HG02642 (cell line): ENCODE data around the gene FANCG.

Experiments used
- ATAC-seq: cut with Tn5 transposase; IDR thresholded peaks from one replicate; pipeline ENCODE4 v1.9.1; 2021; ENCODE audit warnings: mild to moderate bottlenecking; ENCODE audit not compliant: unreplicated experiment, poor library complexity

The FANCG gene

DNA sequence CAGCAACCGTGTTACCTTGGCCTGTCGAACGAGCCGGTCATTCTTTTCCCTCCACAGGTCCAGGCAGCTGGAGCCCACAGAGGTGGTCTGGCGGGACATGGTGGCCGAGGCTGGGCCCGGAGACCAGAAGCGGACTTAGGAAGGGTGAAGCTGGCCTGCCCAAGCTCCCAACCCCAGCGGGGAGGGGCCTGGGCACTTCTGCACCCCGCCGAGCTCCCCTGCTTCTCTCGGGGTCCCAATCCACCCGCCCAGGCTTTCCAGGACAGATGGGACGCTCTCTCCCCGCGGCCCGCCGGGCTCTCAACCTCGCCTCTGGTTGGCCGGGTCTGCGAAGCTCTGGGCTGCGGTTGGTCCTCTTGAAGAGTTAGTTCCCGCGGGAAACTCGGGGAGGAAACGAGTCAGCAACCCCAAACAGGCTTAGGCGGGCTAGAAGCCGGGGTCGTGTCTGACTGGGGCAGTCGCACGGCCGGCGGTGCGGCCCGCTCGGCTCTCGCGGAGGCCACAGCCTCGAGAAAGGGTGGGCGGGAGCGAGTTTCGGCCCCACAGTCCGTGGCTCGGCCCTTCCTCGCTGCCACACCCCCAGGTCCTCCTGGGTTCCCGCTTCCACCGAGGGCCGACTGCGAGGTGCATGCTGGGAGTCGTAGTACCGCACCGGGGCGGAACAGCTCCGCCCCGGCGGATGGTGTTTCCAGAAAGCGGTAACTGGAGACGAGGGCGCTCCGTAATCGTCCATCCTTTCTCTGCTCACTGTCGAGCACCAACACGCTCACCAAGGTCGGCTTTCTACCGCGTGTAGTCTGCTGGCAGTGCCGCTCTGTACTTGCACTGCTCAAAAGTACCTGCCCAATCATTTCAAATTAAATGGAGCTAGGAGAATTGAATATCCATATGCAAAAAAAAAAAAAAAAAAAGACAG is at the start of gene FANCG:
FANCG (minus strand) TSS at position 517 of the 916 bp plus-strand sequence; CDS start at position 99, 418 bp downstream.
- ATAC-seq = peak; percentile 91

DNA sequence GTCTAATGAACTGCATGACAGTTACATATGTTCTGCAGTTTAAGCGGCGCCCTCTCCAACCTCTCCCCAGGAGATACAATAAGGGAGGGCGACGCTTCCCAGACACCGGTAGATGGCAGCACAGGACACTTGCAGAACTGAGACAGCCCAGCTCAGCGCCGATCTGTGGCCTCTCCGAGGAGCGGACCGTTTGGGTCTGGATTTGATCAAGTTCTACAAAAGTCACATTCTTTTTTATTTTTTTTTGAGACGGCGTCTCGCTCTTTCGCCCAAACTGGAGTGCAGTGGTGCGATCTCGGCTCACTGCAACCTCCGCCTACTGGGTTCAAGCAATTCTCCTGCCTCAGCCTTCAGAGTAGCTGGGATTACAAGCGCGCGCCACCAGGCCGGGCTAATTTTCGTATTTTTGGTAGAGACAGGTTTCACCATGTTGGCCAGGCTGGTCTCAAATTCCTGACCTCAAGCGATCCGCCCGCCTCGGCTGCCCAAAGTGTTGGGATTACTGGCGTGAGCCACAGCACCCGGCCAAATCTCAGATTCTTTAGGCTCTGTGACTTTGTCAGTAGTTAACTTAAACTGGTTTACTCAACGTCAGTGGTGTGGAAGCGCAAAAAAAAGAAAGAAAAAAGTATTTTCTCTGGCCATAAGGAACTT is 37.3 kb upstream of the FANCG start:
- peak; percentile 51 for ATAC-seq

DNA sequence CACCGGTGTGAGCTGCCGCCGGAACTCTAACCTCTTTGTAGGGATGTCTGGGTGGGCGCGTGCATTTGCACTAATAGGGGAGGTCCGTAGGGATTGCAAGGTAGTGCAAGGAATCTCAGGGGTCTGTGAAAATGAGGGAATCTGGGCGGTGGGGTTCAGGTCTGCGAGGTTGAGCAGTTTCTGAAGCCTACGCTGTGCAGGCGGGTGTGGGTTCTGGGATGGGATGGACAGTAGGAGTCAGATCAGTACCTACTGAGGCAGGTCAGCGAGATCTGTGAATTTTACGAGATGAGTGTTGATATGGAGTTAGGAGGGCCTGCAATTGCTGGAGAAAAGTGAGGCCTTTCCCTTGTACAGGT is 36.8 kb upstream of the FANCG start:
- peak; percentile 1 for ATAC-seq

DNA sequence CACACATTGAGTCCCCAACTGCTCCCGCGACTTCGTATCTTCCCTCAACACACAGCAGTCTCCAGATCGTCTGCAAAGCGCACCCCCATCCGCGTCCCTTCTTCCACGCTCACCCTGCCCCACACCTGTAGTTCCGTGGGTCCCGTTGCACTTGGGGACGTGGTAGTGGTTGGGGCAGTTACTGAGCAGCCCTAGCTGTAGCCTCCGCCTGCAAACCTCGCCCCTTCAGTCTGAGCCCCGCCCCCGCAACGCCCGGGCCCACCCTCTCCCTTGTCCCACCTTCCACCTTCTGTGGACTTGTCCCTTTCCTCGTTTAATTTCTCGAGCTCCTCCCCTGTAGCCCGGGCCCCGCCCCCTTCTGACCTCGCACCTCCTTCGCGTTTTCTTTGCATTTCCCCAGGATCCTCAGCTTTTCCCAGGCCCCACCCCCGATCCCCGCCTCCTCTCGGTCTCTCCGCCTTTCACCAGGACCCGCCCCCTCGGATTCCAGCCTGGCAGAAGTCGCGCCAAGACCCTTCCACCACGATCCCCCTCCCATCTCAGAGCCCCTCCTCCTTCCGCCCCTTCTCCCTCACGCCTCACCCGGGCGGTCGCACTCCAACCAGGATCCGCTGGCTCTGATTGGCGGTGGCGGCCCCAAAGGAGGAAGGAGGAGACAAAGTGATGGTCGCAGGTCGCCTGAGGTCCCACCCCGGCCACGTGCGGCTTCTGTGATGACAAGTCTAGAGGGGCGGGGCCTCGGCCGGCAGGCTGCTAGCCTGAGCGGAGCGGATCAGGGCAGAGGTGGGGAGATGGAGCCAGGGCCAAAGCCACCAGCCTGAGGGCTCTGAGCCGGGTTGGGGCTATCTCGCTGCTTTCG is 36.2 kb upstream of the FANCG start, which contains the start of gene ATOSB:
ATOSB (minus strand) TSS at position 183 of the 859 bp plus-strand sequence. CDS start 7,588 bp downstream, outside the sequence.
- ATAC-seq = peak; percentile 70

DNA sequence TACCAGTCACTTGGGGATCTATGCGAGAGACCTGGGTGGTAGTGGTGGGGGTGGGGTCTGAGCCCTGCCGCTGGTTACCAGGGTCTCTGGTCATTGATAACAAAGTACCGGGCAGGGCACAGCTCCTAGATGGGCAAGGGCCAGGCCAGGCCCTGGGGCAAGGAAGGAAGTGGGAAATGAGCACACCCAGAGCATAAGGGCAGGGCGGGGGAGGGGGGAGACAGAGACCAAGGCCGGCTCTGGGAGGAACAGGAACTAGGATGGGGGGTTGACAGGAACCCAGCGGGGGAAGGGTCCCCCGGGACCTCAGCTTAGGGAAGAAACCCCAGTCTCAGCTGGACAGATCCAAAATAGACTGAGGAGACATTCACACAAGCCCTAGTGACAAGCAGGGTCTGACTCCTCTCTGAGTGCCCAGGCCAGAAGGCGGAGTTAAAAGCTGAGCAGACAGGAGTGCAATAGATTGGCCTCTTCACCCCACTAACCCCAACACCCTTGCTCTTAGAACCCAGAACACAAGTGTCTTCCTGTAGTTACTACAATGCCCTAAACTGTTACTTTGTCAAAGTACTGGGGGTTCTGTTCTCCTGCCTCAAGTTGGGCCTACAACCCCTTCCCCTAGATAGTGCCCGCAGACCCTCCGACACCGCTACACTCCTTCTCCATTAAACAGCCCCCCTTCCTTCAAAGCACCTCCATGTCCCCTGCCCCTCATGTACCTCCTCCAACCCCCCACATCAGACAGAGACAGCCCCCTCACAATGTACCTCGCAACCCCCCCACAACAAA is 35.3 kb upstream of the FANCG start:
- ATAC-seq = no peak

DNA sequence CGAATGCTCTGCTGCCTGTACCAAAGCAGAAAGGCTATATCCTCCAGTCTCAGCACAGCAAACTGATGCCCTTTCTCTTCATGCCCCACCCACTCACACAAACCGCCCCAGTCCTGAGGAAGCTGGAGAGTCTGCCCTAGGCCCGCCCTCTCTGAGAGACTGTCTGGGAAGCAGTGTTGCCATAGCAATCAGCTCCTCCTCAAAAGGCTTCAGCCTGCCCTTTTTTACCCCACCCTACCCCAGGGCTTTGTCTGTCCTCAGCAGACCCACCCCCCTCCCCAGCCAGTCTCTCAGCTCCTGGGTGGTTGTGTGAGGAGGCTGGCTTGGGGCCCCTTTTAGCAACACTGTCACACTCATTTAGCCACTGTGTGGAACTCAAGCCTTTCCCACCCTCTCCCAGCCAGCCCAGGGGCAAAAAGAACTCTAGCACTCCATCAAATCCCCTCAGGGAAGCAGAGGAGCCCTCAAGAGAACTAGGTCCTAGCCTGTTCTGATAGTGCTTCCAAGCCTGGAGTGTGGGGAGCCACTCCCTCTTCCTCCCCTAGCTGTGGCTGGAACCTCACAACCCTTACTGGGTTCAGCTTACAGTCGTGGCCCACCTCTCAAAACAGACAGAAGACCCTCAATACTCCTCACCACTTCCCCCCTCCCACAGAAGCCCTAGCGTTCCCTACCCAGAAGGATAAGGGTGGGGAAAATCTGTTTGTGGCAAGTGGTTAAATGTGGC is 34.5 kb upstream of the FANCG start:
- ATAC-seq = no peak

DNA sequence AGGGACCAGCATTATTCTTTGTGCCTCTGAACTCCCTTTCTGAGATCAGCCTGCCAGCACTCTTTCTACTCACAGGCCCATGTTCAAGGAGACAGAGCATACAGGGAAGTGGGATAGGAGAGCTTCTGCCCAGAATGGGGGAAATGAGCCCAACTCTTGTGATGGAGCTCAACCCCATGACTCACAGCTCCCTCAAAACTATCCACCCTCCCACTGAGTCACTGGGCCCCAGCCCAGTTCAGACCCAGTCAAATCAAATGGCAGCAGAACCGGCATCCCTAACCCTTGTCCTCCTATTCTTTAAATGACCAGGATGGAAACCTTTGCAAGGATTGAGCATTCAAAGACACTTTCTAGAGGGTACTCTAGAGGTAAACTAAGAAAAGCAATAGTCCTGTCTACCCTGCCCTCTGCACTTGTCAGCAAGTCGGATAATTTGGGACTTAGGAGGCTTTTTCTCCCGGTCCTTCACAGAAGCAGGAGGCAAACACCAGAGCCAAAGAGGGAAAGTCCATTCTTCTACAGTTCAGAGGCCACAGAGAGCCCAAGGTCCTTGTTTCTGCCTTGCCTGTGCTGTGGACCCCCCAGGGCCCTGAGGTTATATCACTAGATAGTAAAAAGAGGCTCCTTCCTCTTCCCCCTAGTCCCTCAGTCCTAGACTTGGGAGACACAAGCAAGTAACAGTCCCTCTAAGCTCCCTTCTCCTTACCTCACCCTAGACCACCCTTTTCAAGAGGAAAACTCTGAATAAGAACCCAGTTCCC is 32.7 kb upstream of the FANCG start:
- ATAC-seq = no peak

DNA sequence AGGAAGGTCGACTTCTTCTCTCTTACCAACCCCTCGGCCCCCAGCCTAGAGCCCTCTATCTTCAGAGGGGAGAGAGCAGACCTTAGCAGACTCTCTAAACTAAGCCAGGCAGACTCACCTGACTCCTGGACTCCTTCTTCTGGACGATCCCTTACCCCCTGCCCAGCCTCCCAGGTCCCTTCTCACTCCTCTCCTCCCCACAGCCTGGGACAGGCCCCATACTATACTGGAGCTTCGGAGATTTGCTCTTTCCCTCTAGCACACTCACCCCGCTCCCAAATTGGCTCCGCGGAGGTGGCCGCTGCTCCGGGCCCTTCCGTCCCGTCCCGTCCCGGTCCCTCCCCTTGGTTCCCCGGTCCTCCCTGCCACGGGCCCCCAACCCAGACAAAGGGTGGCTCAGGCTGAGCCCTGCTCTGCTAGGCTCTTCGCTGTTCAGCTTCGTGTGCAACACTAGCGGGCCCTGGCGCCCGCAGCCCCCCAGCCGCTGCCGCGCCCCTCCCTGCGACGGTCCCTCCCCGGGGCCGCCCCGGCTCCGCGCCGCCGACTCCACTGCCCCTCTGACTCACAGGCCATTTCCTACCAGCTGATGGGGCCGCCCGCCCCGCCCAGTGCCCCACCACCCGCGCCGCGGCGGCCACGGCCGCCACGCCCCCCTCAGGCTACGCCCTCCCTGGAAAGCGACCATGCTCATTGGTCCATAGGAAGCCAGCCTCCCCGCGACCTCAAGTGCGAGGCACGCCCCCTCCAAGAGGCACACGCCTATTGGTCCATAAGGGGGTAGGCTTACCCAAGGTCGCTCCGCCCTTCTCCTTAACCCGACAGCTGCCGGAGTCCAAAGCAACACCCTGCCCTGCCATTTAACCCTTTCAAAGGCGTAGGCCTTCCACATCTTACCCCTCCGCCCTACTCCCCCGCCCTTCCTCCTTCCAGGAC is 31.5 kb upstream of the FANCG start:
- ATAC-seq = peak; percentile 75

DNA sequence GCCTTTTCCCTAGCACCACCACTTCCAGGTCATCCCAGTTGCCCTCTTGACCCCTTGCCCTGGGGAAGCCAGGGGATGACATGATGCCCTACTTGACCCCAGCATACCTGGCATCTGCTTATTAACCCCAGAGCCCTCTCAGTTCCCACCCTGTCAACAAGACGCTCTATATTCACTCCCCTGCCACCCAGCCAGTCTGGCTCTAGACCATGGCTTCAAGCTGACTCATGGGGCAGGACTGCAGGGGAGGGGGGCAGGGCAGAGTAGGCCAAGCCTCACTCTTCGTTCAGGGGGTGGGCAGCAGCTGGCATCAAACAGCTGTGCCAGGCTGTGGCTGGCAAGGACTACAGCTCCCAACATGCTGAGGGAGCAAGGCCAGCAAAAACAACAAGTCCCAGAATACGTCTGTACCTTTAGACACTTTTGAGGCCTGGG is 30.6 kb upstream of the FANCG start:
- ATAC-seq = no peak

DNA sequence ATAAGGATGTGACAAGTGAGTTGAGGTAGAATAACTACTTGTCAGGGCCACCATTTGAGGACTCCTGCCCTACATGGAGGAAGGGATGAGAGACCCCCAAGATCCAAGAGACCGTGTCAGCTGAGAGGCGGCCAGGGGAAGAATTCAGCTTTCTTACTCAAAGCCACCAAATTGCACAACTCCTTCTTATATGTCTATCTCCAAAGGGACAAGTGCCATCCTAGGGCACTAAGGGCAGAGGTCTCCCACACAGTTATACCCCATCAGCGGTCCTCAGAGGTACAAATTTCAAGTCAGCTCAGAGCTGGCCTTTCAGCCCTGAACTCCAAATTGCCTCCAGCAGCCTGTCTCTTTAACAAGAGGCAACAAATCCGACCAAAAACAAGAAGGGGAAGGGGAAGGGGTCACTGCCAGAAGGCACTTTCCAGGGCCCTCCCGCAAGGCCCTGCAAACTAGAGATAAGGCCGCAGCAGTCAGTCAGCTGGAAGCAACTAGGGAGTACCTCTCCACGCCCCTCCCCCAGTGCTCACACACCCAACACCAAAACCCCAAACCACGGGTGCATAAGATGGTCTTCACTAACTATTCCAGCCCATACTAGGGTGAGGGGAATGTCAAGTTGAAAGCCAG is 29.3 kb upstream of the FANCG start:
- ATAC-seq = no peak

DNA sequence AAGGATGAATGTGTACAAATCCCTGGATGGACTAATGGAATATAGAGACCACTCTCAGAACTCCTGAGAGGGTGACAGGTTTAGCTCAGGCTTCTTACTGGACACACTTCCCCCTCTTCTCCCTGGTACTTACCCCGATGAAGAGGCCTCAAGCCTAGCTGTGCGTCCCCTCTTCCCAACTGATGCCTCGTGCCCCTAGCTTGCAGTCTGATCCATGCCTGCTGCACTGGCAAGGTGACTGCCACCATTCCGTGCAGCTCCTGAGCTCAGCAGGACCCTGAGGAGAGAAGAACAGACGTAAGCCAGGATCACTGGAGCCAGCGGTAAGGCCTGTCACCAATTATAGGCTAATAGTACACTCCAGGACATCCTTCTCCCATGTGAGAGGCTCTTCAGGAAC is 28.7 kb upstream of the FANCG start:
- ATAC-seq = no peak

DNA sequence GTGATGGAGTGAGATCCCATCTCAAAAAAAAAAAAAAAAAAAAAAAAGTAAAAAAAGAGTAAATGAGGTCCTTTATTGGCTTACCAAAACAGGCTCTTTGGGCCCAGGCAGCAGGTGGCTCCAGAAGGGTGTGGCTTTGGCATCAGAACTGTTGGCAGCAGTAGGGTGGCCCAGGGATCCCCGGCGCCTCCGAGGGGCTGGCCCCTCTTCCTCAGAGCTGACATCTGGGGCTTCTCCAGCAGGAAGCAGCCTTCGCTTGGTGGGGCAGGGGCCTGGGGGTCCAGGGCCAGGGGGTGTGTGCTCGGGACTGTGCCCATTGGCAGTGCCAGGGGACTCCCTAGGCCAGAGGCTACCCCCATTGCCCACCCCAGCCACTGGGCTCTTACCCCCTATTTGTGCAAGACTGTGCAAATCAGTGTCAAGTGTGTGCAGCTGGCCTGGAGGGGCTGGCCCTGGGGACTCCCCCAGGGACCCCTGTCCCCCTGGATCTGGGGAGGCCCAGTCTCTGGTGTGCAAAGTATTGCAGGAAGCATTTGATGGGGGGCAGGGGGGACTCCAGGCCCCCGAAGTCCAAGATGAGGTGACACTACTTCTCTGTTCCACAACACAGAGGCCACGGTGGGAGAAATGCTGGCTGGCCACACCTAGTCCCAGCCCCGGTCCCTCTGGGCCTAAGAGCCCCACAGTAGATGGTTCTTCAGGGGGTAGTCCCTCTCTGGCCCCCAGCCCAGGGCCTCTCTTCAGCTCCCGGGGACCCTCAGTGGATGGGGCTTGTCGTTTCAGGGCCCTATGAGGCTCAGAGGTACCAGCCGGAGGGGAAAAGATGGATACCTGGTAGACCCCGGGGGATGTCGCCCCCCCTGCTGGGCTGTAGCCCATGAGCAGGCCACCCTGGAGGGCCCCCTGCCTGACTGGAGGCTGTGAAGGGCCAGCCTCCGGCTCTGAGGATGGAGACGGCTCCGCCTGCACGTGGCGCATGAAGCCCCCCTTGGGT is 27.9 kb upstream of the FANCG start:
- no peak for ATAC-seq

DNA sequence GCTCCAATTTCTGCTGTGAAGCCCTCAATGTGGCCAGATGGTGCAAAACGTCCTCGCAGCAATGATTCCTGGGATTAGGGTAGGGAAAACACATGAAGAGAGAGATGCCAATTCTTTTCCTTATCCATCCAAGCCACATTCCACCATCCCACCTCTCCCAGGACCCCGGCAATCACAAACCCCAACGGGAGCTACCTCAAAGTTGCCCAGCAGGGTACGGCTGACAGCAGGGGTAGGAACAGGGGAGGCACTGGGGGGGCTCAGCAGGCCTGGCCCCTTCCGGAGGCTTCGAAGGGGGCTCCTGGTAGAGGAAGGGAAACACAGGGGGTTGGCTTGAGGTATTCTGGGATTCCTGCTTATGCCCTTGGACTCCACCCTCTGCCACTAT is 26.6 kb upstream of the FANCG start:
- no peak for ATAC-seq

DNA sequence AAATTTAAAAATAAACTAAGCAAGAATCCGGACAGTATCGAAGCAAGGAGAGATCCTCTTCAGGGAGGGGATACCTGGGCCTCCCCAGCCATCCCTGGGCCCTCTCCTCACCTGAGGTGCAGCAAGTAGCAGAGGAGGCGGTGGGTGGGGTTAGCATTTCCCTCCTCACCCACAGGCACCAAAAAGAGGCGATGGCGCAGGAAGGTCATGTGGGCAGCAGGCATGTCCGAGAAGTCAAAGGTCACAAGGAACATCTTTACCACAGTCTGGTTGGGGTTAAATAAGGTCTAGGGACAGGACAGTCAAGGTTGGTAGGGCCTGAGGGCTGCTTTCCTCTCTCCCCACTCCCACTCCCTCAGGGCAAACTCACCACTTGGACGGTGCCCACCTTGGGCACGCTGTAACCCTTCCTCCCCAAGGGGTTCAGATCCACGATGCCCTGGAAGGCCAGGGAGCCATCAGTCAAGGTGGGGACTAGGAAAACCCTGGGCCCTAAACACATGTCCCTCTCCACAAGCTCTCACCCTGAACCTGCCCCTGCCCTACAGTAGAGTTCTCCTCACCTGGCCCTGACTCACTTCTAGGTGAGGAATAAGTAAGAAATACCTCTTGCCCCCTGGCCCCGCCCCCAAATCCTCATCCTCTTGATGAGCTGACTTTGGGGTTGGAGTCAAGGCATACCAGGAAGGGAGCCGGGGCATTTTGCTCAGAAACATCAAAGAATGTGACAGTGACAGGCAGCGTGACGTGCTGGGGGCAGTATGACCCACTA is 26.0 kb upstream of the FANCG start:
- ATAC-seq = no peak

DNA sequence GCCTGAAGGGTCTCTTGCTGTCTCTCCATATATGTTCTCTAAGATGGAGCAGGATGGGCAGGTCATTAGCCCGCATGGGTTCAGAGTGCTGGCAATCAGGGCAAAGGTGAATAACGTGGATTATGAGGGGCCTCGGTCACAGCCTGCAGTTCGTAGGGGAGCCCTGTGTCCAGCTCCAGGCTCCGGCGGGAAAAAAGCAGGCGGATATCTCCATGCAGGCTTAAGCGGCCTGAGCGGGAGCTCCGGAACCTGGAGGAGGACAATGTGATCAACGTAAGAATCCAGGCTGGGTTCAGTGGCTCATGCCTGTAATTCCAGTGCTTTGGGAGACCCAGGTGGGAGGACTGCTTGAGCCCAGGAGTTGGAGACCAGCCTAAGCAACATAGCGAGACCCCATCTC is 25.4 kb upstream of the FANCG start:
- no peak for ATAC-seq
